Spinal cord (tissue), 10 donors: ENCODE results near the gene JAM3. TPM values are rescaled to one million over a fixed set of nuclear protein-coding genes. Genes with fewer than 3 reads are reported as not detected.

Source experiments
- DNase-seq, 6 donors: peaks; one replicate each; pipeline versions ENCODE4 v3.0.0 to v3.0.0-alpha.2; 2013 to 2015; ENCODE audit warnings: low spot score in 6 of 6, low read depth in 4 of 6
- H3K27ac ChIP-seq: one replicate; pipeline ENCODE4 v1.5.1; 2013; ENCODE audit warnings: low read depth, low read length, control low read depth
- H3K27me3 ChIP-seq: one replicate; pipeline ENCODE4 v1.6.1; 2013; ENCODE audit warnings: low read length; ENCODE audit not compliant: control insufficient read depth, insufficient read depth
- H3K36me3 ChIP-seq: one replicate; pipeline ENCODE4 v1.6.1; 2013; ENCODE audit warnings: low read length; ENCODE audit not compliant: control insufficient read depth, insufficient read depth
- H3K4me1 ChIP-seq: one replicate; pipeline ENCODE4 v1.6.1; 2013; ENCODE audit warnings: low read length; ENCODE audit not compliant: control insufficient read depth, insufficient read depth
- H3K4me3 ChIP-seq: one replicate; pipeline ENCODE4 v1.5.1; 2013; ENCODE audit warnings: low read depth, low read length, control low read depth
- H3K9me3 ChIP-seq: one replicate; pipeline ENCODE4 v1.6.1; 2013; ENCODE audit warnings: low read length; ENCODE audit not compliant: control insufficient read depth, insufficient read depth
- WGBS: methylation state at CpG from one replicate; pipeline ENCODE4 v1.1.5; 2013; ENCODE audit warnings: missing lambda C conversion rate; ENCODE audit not compliant: insufficient coverage; 5-methylcytosine and 5-hydroxymethylcytosine counted together
- polyA plus RNA-seq, 2 donors: library from polyadenylated mRNA; unstranded; fragments of 120-200 nt; gene quantifications; one replicate each; pipeline ENCODE4 v1.2.1, GENCODE V29; 2013; ENCODE audit not compliant: insufficient read length in 2 of 2
- total RNA-seq, 2 donors: library from RNA; depleted of rRNA in 1 of 2; stranded (reverse); fragments of 120-200 nt in 1 of 2; fragments of >200 nt in 1 of 2; gene quantifications; one replicate each; pipeline versions ENCODE4 v1.2.3 to v1.2.4, GENCODE V29; 2013 to 2014
- donor health status: healthy.

The JAM3 gene
- total and polyA plus RNA-seq, 4 donors = 57.9 to 221 (median 108) TPM

DNA sequence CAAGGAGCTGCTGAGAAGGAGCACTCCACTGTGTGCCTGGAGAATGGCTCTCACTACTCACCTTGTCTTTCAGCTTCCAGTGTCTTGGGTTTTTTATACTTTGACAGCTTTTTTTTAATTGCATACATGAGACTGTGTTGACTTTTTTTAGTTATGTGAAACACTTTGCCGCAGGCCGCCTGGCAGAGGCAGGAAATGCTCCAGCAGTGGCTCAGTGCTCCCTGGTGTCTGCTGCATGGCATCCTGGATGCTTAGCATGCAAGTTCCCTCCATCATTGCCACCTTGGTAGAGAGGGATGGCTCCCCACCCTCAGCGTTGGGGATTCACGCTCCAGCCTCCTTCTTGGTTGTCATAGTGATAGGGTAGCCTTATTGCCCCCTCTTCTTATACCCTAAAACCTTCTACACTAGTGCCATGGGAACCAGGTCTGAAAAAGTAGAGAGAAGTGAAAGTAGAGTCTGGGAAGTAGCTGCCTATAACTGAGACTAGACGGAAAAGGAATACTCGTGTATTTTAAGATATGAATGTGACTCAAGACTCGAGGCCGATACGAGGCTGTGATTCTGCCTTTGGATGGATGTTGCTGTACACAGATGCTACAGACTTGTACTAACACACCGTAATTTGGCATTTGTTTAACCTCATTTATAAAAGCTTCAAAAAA, 82.3 kb downstream of the JAM3 start:
- Histone ChIP-seq H3K36me3 (peaks cover 82% of the 10 kb centered on the region), H3K27me3 (no peaks in the 10 kb centered on the region), H3K4me3 (no peak overlapping the region), H3K4me1 (peaks cover 23% of the 10 kb centered on the region), H3K9me3 (no peaks in the 10 kb centered on the region), H3K27ac (no peak overlapping the region)
- WGBS = 55% methylated on average over 4 of the region's 10 CpGs
- DNase-seq = no peak

DNA sequence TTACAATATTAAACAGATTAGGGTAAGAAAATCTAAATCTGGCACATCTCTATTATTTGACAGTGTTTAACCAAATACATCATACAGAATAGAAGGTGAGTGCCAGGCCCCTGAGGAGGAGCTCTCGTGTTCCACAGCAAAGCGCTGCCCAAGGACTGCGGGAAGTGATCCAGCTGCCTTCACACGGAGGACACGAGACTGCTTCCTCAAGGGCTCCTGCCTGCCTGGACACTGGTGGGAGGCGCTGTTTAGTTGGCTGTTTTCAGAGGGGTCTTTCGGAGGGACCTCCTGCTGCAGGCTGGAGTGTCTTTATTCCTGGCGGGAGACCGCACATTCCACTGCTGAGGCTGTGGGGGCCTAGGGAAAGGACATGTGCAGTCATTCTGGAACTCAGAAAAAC, 83.8 kb downstream of the JAM3 start:
- no peaks in the 10 kb centered on the region for H3K27me3 ChIP-seq
- 44% methylated on average over 8 of the region's 9 CpGs for WGBS
- H3K4me1 ChIP-seq = peaks cover 23% of the 10 kb centered on the region
- no peak overlapping the region for H3K4me3 ChIP-seq
- DNase-seq = peak in 1 of 6 donors; percentile 56
- H3K27ac ChIP-seq = no peak overlapping the region
- H3K36me3 ChIP-seq = peaks cover 75% of the 10 kb centered on the region
- no peaks in the 10 kb centered on the region for H3K9me3 ChIP-seq

DNA sequence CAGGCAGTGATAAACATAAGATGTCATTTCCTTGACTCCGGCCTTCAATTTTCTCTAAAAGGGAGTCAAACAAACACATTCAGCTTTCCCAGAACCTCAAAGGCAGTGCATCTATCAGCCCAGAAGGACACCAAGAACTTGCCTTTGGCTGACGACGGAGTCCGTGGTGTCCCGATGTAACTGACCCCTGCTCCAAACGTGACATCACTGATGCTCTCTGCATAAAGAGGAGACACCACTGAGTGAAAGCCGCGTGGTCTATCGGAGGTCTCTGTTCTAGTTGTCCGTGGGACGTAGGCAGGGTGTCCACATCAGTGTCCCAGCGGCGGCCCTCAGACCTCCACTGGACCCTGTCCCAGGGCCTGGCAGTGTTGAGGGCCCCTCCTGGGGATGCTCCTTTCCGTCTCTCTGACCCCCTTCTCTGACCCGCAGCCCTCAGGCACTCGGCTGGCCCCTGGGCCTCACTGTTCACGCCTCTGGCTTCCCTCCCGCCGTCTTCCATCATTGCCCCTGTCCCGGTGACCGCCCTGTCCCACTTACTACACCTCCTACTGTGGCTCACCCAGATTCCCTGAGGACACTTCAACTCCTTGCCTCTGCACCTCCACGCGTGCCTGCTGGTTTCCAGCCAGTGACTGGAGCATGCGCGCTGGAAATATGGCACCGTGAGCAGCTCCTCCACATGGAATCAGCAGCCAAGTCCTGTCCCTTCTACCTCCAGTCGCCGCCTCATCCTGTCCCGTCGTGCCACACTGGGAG, 84.5 kb downstream of the JAM3 start:
- DNase-seq = no peak
- Histone ChIP-seq H3K27ac (no peak overlapping the region), H3K4me1 (peaks cover 23% of the 10 kb centered on the region), H3K4me3 (no peak overlapping the region), H3K9me3 (no peaks in the 10 kb centered on the region), H3K36me3 (peaks cover 77% of the 10 kb centered on the region), H3K27me3 (no peaks in the 10 kb centered on the region)
- WGBS = 89% methylated on average over 30 of the region's 30 CpGs

DNA sequence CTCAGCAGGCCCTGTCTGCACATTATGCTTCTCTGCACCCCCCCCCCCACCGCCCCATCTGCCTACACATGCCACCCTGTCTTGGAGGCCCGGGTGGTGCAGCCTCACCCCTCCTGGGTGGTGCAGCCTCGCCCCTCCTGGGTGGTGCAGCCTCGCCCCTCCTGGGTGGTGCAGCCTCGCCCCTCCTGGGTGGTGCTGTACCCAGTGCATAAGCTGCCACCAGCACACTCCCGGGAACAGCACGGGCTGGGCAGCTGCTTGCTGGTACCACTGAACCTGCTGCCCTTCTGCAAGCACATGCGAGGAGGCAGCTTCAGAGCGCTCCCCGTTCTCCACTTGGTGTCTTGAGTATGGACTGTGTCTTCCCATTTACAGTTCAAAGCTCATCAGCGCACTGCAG, 85.6 kb downstream of the JAM3 start:
- H3K4me1 ChIP-seq = peaks cover 23% of the 10 kb centered on the region
- WGBS = 92% methylated on average over 7 of the region's 11 CpGs
- no peaks in the 10 kb centered on the region for H3K9me3 ChIP-seq
- no peak overlapping the region for H3K4me3 ChIP-seq
- peaks cover 70% of the 10 kb centered on the region for H3K36me3 ChIP-seq
- DNase-seq = no peak
- no peaks in the 10 kb centered on the region for H3K27me3 ChIP-seq
- H3K27ac ChIP-seq = no peak overlapping the region

DNA sequence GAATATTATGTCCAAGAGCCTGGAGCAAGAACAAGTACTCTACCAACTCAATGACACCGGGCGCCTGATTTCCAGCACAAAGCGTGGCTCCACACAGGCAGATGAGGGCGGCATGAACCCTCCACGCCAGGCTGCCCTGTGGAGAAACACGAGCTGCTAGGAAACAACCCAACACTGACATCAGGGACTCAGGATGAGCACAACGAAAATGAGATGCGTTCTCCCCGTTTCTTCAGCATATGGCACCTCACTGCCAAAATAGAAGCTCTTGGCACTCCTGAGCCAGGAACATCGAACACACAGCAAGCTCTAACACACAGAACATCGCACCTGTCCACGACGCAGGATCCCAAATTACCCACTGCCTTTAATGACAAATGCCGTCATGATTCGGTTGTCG, 86.6 kb downstream of the JAM3 start:
- peaks cover 20% of the 10 kb centered on the region for H3K4me1 ChIP-seq
- no peaks in the 10 kb centered on the region for H3K9me3 ChIP-seq
- no peaks in the 10 kb centered on the region for H3K27me3 ChIP-seq
- no peak overlapping the region for H3K4me3 ChIP-seq
- peaks cover 74% of the 10 kb centered on the region for H3K36me3 ChIP-seq
- no peak overlapping the region for H3K27ac ChIP-seq
- DNase-seq = no peak
- 80% methylated on average over 9 of the region's 16 CpGs for WGBS

DNA sequence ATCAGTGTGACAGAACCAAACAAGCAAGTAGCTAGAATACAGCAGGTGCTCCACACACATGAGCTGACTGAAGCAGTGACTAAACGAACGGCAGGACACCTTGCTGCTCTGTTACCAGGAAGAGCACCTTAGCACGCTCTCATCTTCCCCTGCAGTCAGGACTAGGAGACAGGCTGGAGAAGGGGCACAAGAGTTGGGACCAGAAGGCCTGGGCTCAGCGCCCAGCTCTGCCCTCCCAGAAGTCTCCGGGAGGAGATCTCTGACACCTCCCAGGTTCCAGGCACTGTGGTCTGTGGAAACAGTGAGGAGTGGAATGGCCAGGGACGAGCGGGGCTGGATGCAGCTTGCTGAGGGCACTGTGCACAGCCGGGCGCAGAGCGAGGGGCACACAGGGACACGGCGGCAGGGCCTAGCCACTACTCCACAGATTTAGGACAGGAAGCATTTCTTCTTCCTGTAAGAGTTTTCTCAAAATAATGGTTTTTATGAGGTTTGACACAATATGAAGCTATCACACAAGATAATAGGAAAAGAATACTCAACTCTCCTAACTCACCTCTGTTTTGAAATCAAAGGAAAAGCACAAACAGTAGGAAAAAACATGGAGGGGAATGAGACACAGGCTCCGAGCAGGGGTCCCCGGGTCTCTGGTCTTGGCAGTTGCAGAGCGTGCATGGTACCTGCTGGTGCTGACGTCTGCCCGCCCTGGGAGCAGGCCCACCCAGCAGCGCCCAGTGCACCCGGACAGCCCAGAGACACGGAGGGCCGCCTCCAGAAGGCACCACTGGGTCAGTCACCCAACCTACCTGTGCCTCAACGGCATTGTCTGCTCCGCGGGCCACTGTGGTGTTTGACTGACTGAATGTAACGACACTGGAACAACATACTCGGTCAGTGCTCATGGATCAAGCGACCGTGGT, 87.3 kb downstream of the JAM3 start:
- Histone ChIP-seq H3K9me3 (no peaks in the 10 kb centered on the region), H3K36me3 (peaks cover 72% of the 10 kb centered on the region), H3K4me1 (peaks cover 15% of the 10 kb centered on the region), H3K27me3 (no peaks in the 10 kb centered on the region), H3K27ac (no peak overlapping the region), H3K4me3 (no peak overlapping the region)
- WGBS = 96% methylated on average over 28 of the region's 28 CpGs
- no peak for DNase-seq

DNA sequence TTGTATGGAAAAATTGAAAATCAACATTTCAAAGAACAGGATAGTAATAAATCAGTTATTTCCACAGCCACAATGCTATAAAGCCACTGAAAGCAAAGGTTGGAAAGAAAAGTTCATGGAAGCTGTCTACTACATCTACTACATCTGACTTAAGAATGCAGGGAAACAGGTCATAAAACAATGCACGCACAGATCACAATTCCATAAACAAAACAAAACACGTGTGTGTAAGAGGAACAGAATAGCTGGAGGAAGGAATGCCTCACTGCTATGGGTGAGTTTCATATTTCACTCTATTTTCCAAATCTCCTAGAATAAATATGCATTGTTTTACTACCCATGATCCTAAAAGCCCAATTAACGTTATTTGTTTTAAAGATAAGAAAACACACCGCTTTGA, 88.6 kb downstream of the JAM3 start:
- H3K27me3 ChIP-seq = no peaks in the 10 kb centered on the region
- H3K36me3 ChIP-seq = peaks cover 70% of the 10 kb centered on the region
- H3K27ac ChIP-seq = no peak overlapping the region
- H3K9me3 ChIP-seq = no peaks in the 10 kb centered on the region
- WGBS = 100% methylated on average over 1 of the region's 4 CpGs
- no peak overlapping the region for H3K4me3 ChIP-seq
- peaks cover 8% of the 10 kb centered on the region for H3K4me1 ChIP-seq
- no peak for DNase-seq

DNA sequence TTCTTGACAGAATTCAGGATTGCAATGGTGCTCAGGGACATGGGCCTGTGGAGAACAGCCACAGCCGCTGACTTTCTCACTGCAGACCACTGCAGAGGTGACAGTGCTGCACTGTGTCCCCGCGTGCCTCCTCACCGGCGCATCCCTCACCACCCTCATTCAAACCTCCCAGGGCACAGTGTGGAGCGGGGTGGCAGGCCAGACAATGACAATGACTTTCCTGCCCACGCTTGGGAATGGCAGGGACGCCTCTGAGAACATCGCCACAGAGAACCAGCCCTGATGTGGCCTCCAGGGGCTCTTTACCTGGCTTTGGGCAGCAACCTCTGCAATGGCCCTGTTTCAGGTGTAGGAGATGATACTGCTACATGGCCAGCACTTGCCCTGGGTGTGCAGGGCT, 89.2 kb downstream of the JAM3 start:
- no peak overlapping the region for H3K27ac ChIP-seq
- 92% methylated on average over 8 of the region's 9 CpGs for WGBS
- H3K4me3 ChIP-seq = no peak overlapping the region
- peaks cover 4% of the 10 kb centered on the region for H3K4me1 ChIP-seq
- no peaks in the 10 kb centered on the region for H3K9me3 ChIP-seq
- H3K27me3 ChIP-seq = no peaks in the 10 kb centered on the region
- H3K36me3 ChIP-seq = peaks cover 70% of the 10 kb centered on the region
- no peak for DNase-seq

DNA sequence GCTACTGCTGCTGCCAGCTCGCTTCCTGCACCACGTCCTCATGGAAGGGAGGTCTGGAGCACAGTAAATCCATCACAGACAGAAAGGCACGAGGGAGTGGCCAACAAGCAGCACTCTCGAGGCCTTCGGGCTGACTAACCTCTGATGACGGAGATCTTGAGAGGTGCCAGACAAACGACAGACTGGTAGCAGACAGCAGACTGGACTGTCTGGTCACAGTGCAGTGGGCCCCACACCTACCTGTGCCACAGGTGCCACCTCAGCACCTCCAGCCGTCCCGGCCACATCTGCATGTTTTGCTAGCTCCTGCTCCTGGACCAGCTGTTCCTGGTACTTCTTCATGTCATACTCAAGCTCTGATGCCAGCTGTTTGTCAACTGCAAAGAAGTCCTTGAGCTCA, 90.8 kb downstream of the JAM3 start:
- Histone ChIP-seq H3K27ac (no peak overlapping the region), H3K27me3 (no peaks in the 10 kb centered on the region), H3K9me3 (no peaks in the 10 kb centered on the region), H3K4me3 (no peak overlapping the region), H3K36me3 (peaks cover 70% of the 10 kb centered on the region), H3K4me1 (no peaks in the 10 kb centered on the region)
- WGBS = 83% methylated on average over 9 of the region's 9 CpGs
- no peak for DNase-seq
